Gastroesophageal sphincter (tissue), 4 donors: Measurements from ENCODE around the gene UCP2. TPM values are rescaled to one million over a fixed set of nuclear protein-coding genes. Genes with fewer than 3 reads are reported as not detected.

ENCODE experiments used
- ATAC-seq: fragments of 150-250 bp; one replicate; pipeline ENCODE4 v1.9.1; 2016; ENCODE audit warnings: mild to moderate bottlenecking, moderate library complexity
- H3K27ac ChIP-seq, 4 donors: fragments of 200-600 bp; sonication (generic) in 3 of 4; 1 replicate in 3 of 4; 2 replicates in 1 of 4; pipeline ENCODE4 v1.5.1; 2016 to 2019
- H3K27me3 ChIP-seq: fragments of 200-600 bp; sonication (generic); one replicate; pipeline ENCODE4 v1.5.1; 2019
- H3K36me3 ChIP-seq, 2 donors: fragments of 200-600 bp; sonication (generic); one replicate each; pipeline ENCODE4 v1.5.1; 2019; ENCODE audit warnings: control low read depth in 1 of 2
- H3K4me1 ChIP-seq, 3 donors: fragments of 200-600 bp; sonication (generic); 1 replicate in 2 of 3; 2 replicates in 1 of 3; pipeline ENCODE4 v1.5.1; 2016 to 2019; ENCODE audit warnings: control low read depth in 2 of 3
- H3K4me3 ChIP-seq, 2 donors: fragments of 200-600 bp; sonication (generic); one replicate each; pipeline ENCODE4 v1.5.1; 2019; ENCODE audit warnings: mild to moderate bottlenecking in 1 of 2, moderate library complexity in 1 of 2
- H3K9me3 ChIP-seq, 3 donors: fragments of 200-600 bp; sonication (generic); one replicate each; pipeline ENCODE4 v1.5.1; 2017 to 2019; ENCODE audit warnings: control low read depth in 2 of 3
- EP300 ChIP-seq: sonication (generic); formaldehyde crosslinking; IDR thresholded peaks from one replicate; pipeline ENCODE4 v1.6.1; 2017; ENCODE audit warnings: antibody characterized with exemption, mild to moderate bottlenecking
- POLR2A ChIP-seq, 2 donors: fragments of 450-650 bp; IDR thresholded peaks; one replicate each; pipeline ENCODE4 v1.6.1; 2017; ENCODE audit warnings: antibody characterized with exemption in 2 of 2, mild to moderate bottlenecking in 2 of 2, moderate library complexity in 1 of 2
- POLR2AphosphoS5 ChIP-seq: sonication (generic); formaldehyde crosslinking; IDR thresholded peaks from one replicate; pipeline ENCODE4 v1.6.1; 2017; ENCODE audit warnings: antibody characterized with exemption
- WGBS, 2 donors: methylation state at CpG; one replicate each; pipeline ENCODE4 v1.1.5; 2018; ENCODE audit warnings: low coverage in 1 of 2; 5-methylcytosine and 5-hydroxymethylcytosine counted together
- total RNA-seq, 4 donors: library from RNA; depleted of rRNA; stranded (reverse); fragments of >200 nt; gene quantifications; one replicate each; pipeline ENCODE4 v1.1.0, GENCODE V29; 2016
- TF ChIP-seq, protein P1 (sequence below), 4 experiments: fragments of 200-600 bp in 2 of 4; fragments of 450-650 bp in 2 of 4; sonication (generic) in 1 of 4; IDR thresholded peaks; one replicate each; pipeline ENCODE4 v1.5.1; 2017 to 2019; ENCODE audit warnings: antibody characterized with exemption in 4 of 4, mild to moderate bottlenecking in 2 of 4, moderate library complexity in 2 of 4

UCP2 gene
- total RNA-seq, 4 donors from 2014 or later: 5.8 to 37.2 (median 33.2) TPM

DNA sequence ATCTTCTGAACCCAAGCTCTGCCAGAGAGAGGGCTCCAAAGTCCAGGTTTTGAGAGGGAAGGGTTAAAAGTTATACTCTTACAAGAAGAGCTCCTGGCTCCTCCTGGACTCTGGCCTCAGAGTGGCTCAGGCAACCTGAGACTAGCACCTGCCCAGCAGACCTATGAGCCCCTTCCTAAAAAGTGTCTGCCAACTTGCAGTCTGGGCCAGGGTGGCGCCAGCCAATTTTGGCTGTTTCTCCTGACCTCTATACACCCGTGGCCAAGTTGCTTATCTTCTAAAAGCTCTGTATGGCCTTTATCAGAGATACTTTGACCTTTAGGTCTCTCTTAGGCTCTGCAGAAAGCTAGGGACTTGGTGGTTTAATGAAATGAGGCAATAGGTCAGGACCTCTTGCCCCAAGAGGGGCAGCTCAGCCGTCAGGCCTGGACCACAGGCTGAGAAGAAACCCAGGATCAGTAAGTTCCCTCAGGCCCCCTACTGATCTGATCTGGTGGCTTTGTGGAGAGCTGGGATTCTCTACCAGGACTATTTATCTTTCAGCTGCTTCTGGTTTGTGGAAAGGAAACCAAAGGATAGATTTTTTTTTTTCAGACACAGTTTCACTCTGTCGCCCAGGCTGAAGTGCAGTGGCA lies 36.6 kb upstream of the UCP2 start:
- WGBS, 2 donors: 42 to 69% methylated on average over 2 to 3 of the region's 4 CpGs
- no peak for ATAC-seq
- peak overlapping the region; percentile 51 to 84 (median 78) for H3K27ac ChIP-seq

DNA sequence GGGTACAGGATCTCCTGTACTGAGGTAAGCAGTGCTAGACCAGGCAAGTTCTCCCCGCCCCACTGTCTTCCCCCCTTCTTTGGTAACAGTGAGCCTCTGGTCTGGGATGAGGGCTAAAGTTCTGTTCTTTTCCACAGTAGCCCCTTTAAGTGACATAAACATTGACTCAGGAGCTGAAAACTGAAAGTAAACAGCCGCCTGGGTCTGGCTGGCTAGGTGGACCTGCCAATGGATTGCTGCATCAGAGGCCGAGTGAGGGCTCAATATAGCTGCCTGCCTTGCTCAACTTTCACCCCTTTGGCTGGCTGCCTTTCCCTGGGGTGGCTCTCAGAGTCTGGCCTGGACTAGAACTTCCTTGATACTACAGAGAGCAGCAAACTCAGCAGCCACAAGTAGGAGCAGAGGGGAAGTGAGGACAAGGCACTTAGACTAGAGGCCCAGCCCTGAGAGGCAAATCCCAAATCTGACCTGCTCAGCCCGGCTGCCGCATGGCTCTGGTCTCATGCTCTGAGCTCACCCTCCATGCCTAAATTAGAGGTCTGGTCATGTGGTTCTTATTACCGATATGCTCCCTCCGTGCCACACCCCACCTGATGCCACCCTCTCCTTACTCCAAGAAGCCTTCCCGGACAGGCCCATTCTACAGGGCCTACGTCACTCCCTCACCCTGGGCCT lies 35.8 kb upstream of the UCP2 start:
- peaks cover 0 to 44% of the 10 kb centered on the region in 2 donors for H3K36me3 ChIP-seq
- WGBS, 2 donors: 65 to 87% methylated on average over 3 to 6 of the region's 9 CpGs
- peak; percentile 97 for ATAC-seq
- H3K4me3 ChIP-seq: no peak overlapping the region
- no peaks in the 10 kb centered on the region for H3K27me3 ChIP-seq
- no peaks in the 10 kb centered on the region for H3K9me3 ChIP-seq
- H3K27ac ChIP-seq: peak overlapping the region; percentile 51 to 84 (median 78)
- H3K4me1 ChIP-seq: peaks cover 3 to 27% (median 21%) of the 10 kb centered on the region in 3 donors
- TF ChIP-seq POLR2A (IDR thresholded peaks at IDR 0.05): no peak
- peak; percentile 84 for TF ChIP-seq POLR2AphosphoS5
- TF ChIP-seq, protein P1, sequence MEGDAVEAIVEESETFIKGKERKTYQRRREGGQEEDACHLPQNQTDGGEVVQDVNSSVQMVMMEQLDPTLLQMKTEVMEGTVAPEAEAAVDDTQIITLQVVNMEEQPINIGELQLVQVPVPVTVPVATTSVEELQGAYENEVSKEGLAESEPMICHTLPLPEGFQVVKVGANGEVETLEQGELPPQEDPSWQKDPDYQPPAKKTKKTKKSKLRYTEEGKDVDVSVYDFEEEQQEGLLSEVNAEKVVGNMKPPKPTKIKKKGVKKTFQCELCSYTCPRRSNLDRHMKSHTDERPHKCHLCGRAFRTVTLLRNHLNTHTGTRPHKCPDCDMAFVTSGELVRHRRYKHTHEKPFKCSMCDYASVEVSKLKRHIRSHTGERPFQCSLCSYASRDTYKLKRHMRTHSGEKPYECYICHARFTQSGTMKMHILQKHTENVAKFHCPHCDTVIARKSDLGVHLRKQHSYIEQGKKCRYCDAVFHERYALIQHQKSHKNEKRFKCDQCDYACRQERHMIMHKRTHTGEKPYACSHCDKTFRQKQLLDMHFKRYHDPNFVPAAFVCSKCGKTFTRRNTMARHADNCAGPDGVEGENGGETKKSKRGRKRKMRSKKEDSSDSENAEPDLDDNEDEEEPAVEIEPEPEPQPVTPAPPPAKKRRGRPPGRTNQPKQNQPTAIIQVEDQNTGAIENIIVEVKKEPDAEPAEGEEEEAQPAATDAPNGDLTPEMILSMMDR (IDR thresholded peaks at IDR 0.05): peak in 1 of 4 experiments; percentile 4
- TF ChIP-seq EP300: no peak

More for the DNA sequence above, 36.6 kb upstream of the UCP2 start:
- Histone ChIP-seq H3K27me3 (no peaks in the 10 kb centered on the region), H3K9me3 (no peaks in the 10 kb centered on the region), H3K4me3 (no peak overlapping the region), H3K36me3 (peaks cover 0 to 42% of the 10 kb centered on the region in 2 donors), H3K4me1 (peaks cover 3 to 27% (median 21%) of the 10 kb centered on the region in 3 donors)
- TF ChIP-seq POLR2A (IDR thresholded peaks at IDR 0.05) (no peak), EP300 (no peak), POLR2AphosphoS5 (no peak)
- TF ChIP-seq, protein P1 (IDR thresholded peaks at IDR 0.05): no peak

DNA sequence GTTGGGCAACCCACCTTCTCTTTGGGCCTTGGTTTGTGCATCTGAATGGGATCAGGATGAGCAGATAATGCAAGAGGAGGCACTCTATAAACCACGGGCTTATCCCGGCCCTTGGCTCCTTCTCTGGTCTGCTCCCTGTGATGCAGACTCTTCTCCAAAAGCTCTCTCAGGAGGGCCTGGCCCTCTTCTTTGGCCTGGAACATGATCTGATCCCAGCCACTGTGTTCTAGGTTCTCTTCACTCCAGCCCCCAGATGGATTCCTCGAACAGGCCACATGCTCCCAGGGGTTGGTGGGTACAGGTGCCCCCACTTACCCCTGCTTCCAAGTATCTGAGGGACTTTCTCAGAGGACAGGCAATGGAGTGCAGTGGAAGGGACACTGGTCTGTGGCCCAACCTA lies 35.0 kb upstream of the UCP2 start:
- Histone ChIP-seq H3K36me3 (peaks cover 0 to 43% of the 10 kb centered on the region in 2 donors), H3K4me3 (no peak overlapping the region), H3K27ac (peak overlapping the region in 3 of 4 donors; percentile 77 to 84 (median 79)), H3K9me3 (no peaks in the 10 kb centered on the region), H3K4me1 (peaks cover 3 to 27% (median 21%) of the 10 kb centered on the region in 3 donors), H3K27me3 (no peaks in the 10 kb centered on the region)
- ATAC-seq: no peak
- TF ChIP-seq POLR2A (IDR thresholded peaks at IDR 0.05) (no peak), EP300 (no peak), POLR2AphosphoS5 (no peak)
- TF ChIP-seq, protein P1 (IDR thresholded peaks at IDR 0.05): no peak
- WGBS, 2 donors: 94% methylated on average over 3 of the region's 3 CpGs; no CpG with 5 or more reads in 1 of the 2 donors

DNA sequence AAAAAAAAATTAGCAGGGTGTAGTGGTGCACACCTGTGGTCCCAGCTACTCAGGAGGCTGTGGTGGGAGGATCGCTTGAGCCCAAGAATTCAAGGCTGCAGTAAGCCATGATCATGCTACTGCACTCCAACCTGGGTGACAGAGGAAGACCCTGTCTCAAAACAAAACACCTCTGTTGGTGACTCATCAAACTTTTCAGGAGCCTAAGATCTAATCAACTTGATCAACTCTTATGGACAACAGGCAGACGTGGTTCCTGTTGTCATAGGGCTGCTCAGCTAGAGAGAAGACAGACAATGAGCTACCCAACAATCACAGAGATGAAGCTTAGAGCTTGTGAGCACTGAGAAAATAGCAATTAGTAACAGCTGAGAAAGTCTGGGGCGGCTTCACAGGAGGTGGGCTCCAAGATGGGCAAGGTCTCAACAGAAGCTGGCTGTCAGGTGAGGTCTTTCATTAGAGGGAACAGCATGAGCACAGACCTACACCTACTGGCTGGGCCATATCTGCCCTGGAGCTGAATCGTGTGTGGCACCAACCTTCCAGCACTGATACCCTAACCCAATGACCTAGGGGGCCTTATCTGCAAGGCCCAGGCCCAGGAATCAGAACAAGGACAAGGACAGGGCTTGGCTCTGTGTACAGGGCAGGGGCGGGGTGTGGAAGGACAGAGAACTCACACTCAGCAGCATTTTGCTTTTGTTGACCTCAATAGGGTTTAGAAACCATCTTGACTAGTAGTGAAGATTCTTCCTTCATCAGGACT lies 33.5 kb upstream of the UCP2 start:
- peaks cover 0 to 55% of the 10 kb centered on the region in 2 donors for H3K36me3 ChIP-seq
- no peak for TF ChIP-seq POLR2AphosphoS5
- no peak overlapping the region for H3K27ac ChIP-seq
- WGBS, 2 donors: 96 to 100% methylated on average over 3 to 4 of the region's 5 CpGs
- no peak overlapping the region for H3K4me3 ChIP-seq
- no peaks in the 10 kb centered on the region for H3K9me3 ChIP-seq
- no peaks in the 10 kb centered on the region for H3K27me3 ChIP-seq
- peaks cover 3 to 27% (median 21%) of the 10 kb centered on the region in 3 donors for H3K4me1 ChIP-seq
- ATAC-seq: no peak

DNA sequence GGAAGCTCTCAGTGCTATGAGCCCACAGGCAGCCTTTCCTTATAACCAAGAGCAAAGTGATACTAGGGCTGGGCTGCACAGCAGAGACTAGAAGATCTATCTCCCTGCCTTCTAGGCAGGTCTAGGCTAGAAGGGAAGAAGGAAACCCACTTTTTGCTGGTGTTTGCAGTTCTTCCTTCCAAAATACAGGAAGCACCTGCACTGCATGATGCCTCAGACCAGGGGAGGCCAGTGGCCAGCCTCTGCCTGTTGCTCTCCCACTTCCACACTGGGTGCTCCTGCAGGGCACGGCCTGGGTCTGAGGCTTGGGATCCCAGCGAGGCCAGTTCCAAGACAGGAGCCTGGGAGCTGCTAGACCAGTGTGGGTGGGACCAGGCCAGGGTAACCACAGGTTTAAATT lies 32.2 kb upstream of the UCP2 start:
- no peak for ATAC-seq
- H3K4me1 ChIP-seq: peaks cover 3 to 25% (median 21%) of the 10 kb centered on the region in 3 donors
- H3K27me3 ChIP-seq: no peaks in the 10 kb centered on the region
- H3K4me3 ChIP-seq: no peak overlapping the region
- TF ChIP-seq, protein P1 (IDR thresholded peaks at IDR 0.05): no peak
- TF ChIP-seq POLR2AphosphoS5 (no peak), EP300 (no peak)
- H3K9me3 ChIP-seq: no peaks in the 10 kb centered on the region
- no peak overlapping the region for H3K27ac ChIP-seq
- WGBS, 2 donors: 48 to 100% methylated on average over 1 to 2 of the region's 2 CpGs
- peaks cover 0 to 55% of the 10 kb centered on the region in 2 donors for H3K36me3 ChIP-seq
